GM21447 (cell line): Measurements from ENCODE around the gene UBA1.
A peak's percentile ranks its signal among the peaks of the same experiment; 100 is the strongest.

ENCODE experiments used
- ATAC-seq: cut with Tn5 transposase; IDR thresholded peaks from one replicate; pipeline ENCODE4 v1.9.1; 2021; ENCODE audit not compliant: unreplicated experiment

The UBA1 gene

DNA sequence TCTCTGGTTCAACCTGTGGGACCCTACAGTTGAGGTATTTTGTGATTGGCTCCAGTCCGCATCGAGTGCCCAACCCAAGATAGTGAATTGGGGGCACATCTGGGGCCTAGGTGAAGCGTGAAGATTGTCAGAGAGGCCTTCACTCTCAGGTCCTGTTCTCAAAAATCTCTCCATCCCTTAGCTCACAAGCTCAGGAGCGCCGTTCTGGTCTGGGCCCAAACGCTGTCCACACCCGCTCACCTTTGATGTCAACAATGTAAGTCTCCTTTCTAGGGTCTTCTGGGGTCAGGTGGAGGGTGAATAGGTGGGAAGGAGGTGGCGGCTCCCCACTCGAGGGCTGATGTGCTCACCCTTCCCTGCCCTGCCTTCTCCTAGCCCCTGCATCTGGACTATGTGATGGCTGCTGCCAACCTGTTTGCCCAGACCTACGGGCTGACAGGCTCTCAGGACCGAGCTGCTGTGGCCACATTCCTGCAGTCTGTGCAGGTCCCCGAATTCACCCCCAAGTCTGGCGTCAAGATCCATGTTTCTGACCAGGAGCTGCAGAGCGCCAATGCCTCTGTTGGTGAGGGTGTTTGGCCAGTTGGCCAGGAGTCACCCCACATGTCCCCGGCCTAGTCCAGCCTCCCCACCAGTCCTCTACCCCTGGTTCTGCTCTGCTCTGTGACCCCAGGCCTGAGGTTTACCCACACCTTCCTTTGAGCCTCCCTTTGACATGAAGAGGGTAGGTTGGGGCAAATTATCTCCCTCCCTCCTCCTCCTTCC lies 17.2 kb downstream of the UBA1 start:
- no peak for ATAC-seq

DNA sequence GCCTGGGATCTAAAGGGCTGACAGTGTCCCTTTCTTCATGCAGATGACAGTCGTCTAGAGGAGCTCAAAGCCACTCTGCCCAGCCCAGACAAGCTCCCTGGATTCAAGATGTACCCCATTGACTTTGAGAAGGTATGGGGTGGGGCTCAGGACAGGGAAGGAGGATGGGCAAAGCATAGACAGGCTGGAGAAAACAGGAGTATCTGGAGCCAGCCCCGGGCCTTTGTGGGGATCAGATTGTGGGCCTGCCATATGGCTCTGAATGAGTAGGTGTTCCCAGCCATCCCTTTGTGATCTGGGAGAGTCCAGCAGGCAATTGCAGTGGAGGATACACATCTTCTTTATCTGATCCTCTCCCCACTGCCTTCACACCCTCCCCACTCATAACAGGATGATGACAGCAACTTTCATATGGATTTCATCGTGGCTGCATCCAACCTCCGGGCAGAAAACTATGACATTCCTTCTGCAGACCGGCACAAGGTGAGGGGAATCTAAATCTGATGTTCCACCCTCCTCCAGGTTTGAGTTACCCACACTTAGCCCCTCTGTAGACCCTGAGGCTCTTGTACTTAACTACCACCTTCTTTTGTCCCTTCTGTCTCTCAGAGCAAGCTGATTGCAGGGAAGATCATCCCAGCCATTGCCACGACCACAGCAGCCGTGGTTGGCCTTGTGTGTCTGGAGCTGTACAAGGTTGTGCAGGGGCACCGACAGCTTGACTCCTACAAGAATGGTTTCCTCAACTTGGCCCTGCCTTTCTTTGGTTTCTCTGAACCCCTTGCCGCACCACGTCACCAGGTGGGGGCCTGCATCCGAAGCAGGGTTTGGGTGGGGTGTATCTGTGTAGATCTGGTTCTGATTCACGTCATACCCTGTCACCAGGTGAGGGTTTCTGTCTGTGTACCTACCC lies 19.0 kb downstream of the UBA1 start:
- no peak for ATAC-seq

GRCh38 chrX:47214435-47215077 lies 20.9 kb downstream of the UBA1 start:
- ATAC-seq: no peak

DNA sequence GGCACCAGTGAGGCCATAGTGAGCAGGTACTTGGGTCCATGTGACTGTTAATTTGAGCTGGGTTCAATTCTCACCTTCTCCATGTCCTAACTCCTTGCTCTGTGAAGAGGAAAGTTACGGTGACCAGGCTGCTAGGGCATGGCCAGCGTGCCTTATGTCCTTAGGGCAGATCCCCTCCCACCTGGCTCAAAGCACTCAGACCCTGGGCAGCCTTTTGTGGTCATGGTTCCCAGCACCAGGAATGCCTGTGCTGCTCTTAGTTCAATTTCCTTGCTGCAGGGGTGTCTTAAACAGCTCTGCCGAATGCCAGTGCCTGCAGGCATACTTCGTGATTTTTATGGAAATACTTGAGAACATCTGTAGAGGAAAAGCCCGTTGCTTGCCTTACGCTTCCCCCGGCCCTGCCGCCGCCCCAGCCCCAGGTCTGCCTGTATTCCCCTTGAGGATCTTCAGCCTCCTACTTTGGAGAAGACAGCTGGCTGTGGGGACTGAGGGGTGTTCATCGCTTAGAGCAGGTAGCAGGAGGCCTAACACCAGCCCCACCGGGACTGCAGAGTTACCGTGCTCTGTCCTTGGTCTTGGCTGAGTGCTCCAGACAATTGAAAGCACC lies 21.8 kb downstream of the UBA1 start:
- ATAC-seq: no peak

DNA sequence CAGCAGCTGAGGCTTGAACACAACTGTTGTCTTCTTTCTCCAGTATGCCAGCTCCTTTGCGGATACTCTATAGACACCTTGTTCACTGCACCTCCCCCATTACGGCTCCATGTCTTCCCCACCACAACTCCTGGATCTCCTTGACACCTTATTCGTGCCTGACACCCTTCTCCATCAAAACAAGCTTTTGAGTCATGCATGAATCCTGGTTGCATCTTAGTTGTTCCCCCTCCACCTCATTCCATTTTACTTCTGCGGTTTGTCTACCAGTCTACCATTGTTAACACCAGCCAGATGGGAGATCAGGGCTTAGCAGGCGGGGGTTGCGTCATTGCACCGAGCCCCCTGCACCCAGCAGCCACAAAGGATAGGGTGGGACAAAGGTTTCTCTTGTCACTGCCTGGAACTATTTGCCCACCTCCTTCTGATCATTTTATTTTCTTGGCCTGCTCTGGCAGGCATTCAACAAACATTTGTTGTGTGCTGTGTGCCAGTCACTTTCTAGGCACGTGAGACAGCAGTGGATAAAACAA lies 22.8 kb downstream of the UBA1 start:
- ATAC-seq: no peak

DNA sequence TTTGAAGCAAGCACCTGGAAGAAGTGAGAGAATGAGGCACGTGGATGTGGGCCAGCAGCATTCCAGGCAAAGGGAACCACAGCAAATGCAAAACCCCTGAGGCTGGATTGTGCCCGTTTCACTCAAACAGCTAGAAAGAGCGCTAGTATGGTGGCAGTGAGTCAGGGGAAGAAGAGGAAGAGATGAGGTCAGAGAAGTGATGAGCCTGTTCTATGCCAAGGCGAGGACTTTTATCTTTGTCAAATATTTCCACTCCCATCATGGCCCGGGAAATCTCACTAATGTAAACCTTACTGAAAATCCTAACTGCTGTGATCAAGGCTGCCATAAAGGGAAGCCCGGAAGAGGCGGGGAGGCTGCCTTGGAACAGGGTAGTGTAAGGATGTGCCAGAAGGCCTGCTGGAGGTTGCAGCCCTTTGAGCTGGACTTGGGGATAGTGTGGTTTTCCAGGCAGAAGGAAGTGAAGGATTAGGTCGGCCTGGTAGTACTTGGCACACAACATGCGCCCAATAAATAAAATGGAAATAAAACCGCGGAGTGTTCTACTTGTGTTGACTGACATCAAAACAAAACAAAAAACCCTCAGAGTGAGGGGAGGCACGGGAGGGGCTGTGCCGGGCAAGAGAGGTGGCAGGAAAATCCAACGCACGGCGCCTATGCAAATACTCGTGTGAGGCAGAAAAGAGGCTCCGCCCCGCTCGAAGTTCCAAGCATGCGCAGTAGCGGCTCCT lies 23.7 kb downstream of the UBA1 start:
- ATAC-seq: no peak

DNA sequence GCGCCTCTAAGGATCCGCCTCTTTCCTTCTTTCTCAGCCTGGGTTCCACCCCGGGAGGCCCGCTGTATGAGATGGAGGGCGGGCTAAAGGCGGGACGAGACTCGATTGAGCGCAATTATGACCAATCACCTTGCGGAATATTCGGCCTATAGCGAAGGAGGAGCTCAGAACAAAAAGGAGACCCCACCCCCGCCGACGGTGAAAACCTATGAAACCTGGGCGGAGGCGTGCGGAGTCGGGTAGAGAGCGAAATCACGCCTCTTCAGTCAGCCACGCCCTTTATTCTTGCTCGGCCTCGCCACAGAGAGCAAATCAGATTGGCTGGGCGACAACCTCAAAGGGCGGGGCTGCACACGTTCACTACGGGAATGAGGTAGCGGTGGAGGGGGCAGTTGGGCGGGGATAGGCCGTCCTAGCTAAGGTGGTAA lies 24.2 kb downstream of the UBA1 start:
- ATAC-seq: peak; percentile 80

DNA sequence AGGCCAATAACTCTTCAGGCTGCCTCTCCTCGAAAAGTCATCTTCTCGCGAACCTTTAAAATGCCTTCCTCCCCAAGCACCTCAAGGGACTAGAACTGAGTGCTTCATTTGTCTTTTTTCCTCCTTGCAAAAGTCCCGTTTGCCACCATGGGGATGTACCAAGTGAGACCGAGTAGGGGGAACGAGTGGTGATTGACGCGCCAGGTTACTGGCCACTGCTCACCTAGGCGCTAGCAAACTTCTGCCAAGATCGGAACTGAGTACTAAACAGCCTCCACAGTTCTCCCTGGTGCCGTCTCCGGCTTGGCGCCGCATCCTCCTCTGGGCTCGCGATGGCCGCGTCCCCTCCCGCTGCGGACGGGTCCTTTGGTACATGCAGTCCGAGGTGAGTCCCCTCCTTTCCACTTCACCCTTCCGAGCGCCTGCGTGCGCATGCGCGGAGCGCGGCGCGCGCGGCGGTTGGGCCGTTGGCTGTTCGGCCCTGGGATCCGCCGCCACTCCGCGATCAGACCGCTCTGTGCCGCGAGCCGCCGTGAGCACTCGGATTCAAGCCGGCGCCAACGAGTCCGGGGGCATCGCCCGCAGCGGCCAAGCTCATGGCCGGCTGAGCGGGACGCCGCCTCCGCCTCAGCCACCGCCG lies 24.8 kb downstream of the UBA1 start, which contains the start of gene CDK16:
Gene CDK16, plus strand, starts transcription at position 402 of the 640 bp plus-strand sequence. CDS start 4,877 bp downstream, outside the sequence.
- ATAC-seq: peak; percentile 38

GRCh38 chrX:47218920-47219815 lies 25.5 kb downstream of the UBA1 start:
- ATAC-seq: no peak

- no peak for ATAC-seq
Measured at GRCh38 chrX:47221756-47222155, 28.1 kb downstream of the UBA1 start.

- no peak for ATAC-seq
Measured at GRCh38 chrX:47222751-47223350, 29.2 kb downstream of the UBA1 start.

GRCh38 chrX:47223476-47224250 lies 30.0 kb downstream of the UBA1 start:
- ATAC-seq: no peak

DNA sequence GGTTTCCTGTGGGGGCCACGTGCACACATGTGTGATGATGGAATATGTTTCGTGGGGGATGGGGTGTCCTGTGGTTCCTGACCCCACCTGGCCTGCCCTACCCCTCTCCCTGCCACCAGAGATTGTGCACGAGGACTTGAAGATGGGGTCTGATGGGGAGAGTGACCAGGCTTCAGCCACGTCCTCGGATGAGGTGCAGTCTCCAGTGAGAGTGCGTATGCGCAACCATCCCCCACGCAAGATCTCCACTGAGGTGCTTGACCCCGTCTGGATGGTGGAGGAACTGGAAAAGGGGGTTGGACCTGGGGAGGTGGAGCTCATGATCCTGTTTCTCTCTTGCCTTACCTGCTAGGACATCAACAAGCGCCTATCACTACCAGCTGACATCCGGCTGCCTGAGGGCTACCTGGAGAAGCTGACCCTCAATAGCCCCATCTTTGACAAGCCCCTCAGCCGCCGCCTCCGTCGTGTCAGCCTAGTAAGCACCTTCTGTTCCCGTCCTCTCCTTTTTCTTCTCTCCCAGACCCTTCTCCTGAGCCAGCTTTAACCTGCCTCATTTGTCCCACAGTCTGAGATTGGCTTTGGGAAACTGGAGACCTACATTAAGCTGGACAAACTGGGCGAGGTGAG lies 30.8 kb downstream of the UBA1 start:
- no peak for ATAC-seq

DNA sequence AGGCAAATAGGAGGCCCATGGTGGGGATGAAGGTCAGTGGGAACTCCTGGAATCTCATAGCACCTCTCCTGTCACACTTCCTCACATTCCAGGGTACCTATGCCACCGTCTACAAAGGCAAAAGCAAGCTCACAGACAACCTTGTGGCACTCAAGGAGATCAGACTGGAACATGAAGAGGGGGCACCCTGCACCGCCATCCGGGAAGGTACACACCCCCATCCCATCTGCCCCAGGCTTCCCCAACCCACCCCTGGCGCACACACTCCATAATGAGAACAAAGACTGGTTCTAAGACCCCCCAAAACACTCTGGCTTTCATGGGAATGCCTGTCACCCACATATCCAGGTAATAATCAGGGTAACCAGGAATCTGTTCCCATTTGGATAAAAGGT lies 31.3 kb downstream of the UBA1 start:
- no peak for ATAC-seq

DNA sequence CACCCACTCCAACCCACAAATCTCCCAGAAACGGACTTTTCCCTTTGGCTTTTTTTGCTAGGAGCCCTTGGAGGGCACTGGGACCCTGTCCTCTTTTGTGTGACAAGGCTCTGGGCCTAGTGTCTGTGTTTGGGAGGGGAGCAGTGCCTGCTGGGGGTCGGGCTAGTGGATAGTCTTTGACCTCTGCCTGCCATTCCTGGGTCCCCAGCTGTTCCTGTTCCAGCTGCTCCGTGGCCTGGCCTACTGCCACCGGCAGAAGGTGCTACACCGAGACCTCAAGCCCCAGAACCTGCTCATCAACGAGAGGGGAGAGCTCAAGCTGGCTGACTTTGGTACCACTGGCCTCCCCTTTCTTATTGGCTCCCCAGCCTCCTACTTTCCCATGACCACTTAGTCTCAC lies 32.4 kb downstream of the UBA1 start:
- ATAC-seq: no peak

- ATAC-seq: no peak
Measured at GRCh38 chrX:47226531-47227333, 33.1 kb downstream of the UBA1 start.

GRCh38 chrX:47227334-47227583 lies 33.6 kb downstream of the UBA1 start:
- ATAC-seq: no peak
